SK-MEL-5 (cell line): ENCODE measurements around the gene KLF1. TPM values are rescaled to one million over a fixed set of nuclear protein-coding genes. Genes with fewer than 3 reads are reported as not detected.

ENCODE experiments used
- DNase-seq: peaks from one replicate; pipeline ENCODE4 v3.0.0-alpha.2; 2016; ENCODE audit warnings: low read depth, low spot score
- in situ Hi-C: cut with HindIII; loops from 2 replicates; pipeline ENCODE4 v1.10.0; 2016; ENCODE audit warnings: low sequenced_read_pairs, high pct_unique_total_duplicates, low pct_unique_long_range_greater_than_20kb
- total RNA-seq: library from RNA; depleted of rRNA; stranded (reverse); fragments of >200 nt; shearing (Covaris generic); gene quantifications from 2 replicates; pipeline ENCODE4 v1.2.3, GENCODE V29; 2014

The KLF1 gene
- total RNA-seq, 1 experiment from 2014 or later = not detected

- DNase-seq = no peak
- in situ Hi-C loops = no loop called here
These were observed 12.9 kb downstream of the KLF1 start for GRCh38 chr19:12873891-12874745.

GRCh38 chr19:12872941-12873890 is 13.8 kb downstream of the KLF1 start:
- peak; percentile 47 for DNase-seq
- in situ Hi-C loops = no loop called here

GRCh38 chr19:12872255-12872654 is 14.7 kb downstream of the KLF1 start:
- in situ Hi-C loops = no loop called here
- DNase-seq = peak; percentile 10

- DNase-seq = no peak
- in situ Hi-C loops = no loop called here
These were observed 15.3 kb downstream of the KLF1 start for GRCh38 chr19:12871681-12872080.

- in situ Hi-C loops = no loop called here
- peak; percentile 13 for DNase-seq
These were observed 18.4 kb downstream of the KLF1 start for GRCh38 chr19:12868540-12869112.

GRCh38 chr19:12867120-12868099 is 19.6 kb downstream of the KLF1 start:
- no peak for DNase-seq
- in situ Hi-C loops = no loop called here

GRCh38 chr19:12866416-12867119 is 20.4 kb downstream of the KLF1 start:
- in situ Hi-C loops = no loop called here
- no peak for DNase-seq

GRCh38 chr19:12865746-12866415 is 21.1 kb downstream of the KLF1 start:
- DNase-seq = no peak
- in situ Hi-C loops = no loop called here

- DNase-seq = peak; percentile 28
- in situ Hi-C loops = no loop called here
These were observed 22.0 kb downstream of the KLF1 start for GRCh38 chr19:12864721-12865715.

GRCh38 chr19:12864143-12864542 is 22.9 kb downstream of the KLF1 start:
- in situ Hi-C loops = no loop called here
- DNase-seq = no peak

GRCh38 chr19:12859546-12859945 is 27.5 kb downstream of the KLF1 start:
- in situ Hi-C loops = no loop called here
- no peak for DNase-seq

GRCh38 chr19:12858041-12858928 is 28.7 kb downstream of the KLF1 start:
- DNase-seq = no peak
- in situ Hi-C loops = no loop called here

GRCh38 chr19:12856653-12857052 is 30.3 kb downstream of the KLF1 start:
- DNase-seq = no peak
- in situ Hi-C loops = no loop called here
